SH-SY5Y (cell line): ENCODE measurements around the gene ELMO1.

Experiments used
- GATA2 ChIP-seq: IDR thresholded peaks from 2 replicates; pipeline ENCODE4 v1.6.1; 2011; ENCODE audit warnings: mild to moderate bottlenecking, low read depth, low read length
- GATA3 ChIP-seq: IDR thresholded peaks from 2 replicates; pipeline ENCODE4 v1.6.1; 2011; ENCODE audit warnings: low read depth, mild to moderate bottlenecking, low read length, moderate library complexity

GRCh38 chr7:36819639-36820038, 629.0 kb downstream of the ELMO1 start:
- TF ChIP-seq GATA3 (no peak), GATA2 (no peak)
